HG02981 (cell line): Measurements from ENCODE around the gene KCNK3.
"Not testable (repeated sequence)": the region's sequence is repeated elsewhere in the genome, so short reads cannot be mapped to it uniquely, and the experiment has no call there.

Source experiments
- ATAC-seq: cut with Tn5 transposase; IDR thresholded peaks from one replicate; pipeline ENCODE4 v1.9.1; 2021; ENCODE audit warnings: mild to moderate bottlenecking, moderate library complexity; ENCODE audit not compliant: unreplicated experiment

The KCNK3 gene

GRCh38 chr2:26665296-26665695, 27.2 kb upstream of the KCNK3 start:
- not testable (repeated sequence) for ATAC-seq

- ATAC-seq, result no peak
Measured at GRCh38 chr2:26666671-26667070, 25.9 kb upstream of the KCNK3 start.

GRCh38 chr2:26668041-26668440, 24.5 kb upstream of the KCNK3 start:
- ATAC-seq, result no peak

GRCh38 chr2:26668856-26669750, 23.4 kb upstream of the KCNK3 start:
- ATAC-seq, result no peak

GRCh38 chr2:26670171-26670570, 22.4 kb upstream of the KCNK3 start:
- ATAC-seq, result no peak

- no peak for ATAC-seq
Measured at GRCh38 chr2:26670931-26671460, 21.5 kb upstream of the KCNK3 start.

- no peak for ATAC-seq
Measured at GRCh38 chr2:26671691-26672090, 20.8 kb upstream of the KCNK3 start.

DNA sequence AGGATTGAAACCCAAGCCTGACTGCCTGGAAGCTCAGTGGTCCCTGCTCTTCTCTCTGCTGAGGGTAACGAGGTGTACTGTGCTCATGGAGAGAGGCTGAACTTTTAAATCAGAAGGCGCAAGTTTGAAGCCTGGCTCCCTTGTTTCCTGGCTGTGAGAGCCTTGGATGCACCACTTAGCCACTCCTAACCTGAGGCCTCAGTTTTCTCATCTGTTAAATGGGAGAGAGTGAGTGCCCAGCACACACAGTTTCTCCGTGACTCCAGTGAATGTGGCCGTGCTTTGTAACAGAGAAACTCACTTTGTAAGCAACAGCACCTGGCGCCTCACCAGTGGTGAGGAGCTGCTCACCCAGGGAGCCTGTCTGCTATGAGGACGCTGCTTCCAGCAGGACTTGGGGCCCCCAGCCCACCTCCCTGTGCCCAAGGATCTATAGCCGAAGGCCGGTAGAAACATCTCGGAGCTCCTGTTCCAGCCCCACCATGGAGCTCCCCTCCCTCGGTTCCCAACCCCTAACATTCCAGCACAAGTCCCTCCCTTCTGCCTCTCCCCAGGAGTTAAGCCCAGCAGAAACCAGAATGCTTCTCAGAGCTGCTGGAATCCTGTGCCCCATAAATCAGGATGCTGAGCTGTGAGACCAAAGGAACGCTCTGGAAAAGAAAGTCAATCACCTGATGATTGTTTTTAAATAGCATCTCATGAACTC, 20.3 kb upstream of the KCNK3 start:
- ATAC-seq, result no peak

- ATAC-seq, result no peak
Measured at GRCh38 chr2:26672818-26673393, 19.6 kb upstream of the KCNK3 start.

DNA sequence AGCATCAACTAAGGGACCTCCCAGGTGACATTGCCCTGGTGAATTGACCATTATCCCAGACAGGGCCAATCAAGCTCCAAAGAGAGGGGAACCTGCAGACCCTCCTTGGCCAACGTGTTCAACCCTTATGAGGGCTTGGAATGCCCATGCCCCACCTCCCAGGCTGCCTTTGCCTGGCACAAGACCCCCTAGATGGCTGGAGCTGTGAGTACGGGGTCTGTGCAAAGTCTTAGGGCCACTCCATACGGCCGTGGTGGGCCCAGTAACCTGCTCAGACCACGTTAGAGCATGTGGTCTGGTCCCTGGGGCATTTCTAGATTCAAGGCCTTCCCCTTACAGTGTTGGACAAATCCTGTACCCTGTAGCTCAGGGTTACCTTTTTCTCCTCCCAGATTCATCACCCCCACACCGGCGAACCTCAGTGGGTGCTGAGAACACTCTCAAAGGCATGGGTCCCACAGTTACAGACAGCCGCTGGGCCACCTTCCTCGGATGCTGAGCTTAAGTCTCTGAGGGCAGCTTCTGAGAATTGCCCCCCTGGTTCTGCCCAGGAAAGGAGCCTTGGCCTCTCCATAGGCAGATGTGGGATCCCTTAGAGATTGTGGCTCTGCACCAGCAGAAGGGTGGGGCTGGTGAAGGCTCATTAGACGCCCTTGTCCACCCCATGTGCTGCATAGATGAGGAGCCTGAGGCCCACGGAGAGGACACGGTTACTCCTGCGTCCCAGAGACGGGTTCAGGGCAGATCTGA, 18.3 kb upstream of the KCNK3 start:
- no peak for ATAC-seq

GRCh38 chr2:26674771-26675170, 17.8 kb upstream of the KCNK3 start:
- ATAC-seq, result no peak

GRCh38 chr2:26675651-26676255, 16.8 kb upstream of the KCNK3 start:
- ATAC-seq, result no peak

DNA sequence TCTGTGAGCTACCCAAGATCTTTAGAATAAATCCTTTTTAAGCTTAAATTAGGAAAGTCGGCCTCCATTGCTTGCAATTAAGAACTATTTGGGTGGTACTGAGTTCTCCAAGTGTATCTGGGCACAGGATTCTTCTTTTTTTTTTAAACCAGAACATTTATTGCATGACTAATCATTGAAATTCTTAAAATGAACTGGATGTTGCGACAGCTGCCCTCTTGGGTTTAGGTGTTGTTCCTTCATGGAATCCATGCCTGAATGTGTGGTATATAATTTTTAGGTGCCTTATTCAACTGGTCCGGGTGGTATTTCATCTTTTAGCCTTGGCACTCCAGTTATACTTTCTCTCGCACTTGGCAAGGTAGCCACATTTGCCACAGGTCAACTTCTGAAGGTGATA, 14.5 kb upstream of the KCNK3 start:
- ATAC-seq, result no peak

DNA sequence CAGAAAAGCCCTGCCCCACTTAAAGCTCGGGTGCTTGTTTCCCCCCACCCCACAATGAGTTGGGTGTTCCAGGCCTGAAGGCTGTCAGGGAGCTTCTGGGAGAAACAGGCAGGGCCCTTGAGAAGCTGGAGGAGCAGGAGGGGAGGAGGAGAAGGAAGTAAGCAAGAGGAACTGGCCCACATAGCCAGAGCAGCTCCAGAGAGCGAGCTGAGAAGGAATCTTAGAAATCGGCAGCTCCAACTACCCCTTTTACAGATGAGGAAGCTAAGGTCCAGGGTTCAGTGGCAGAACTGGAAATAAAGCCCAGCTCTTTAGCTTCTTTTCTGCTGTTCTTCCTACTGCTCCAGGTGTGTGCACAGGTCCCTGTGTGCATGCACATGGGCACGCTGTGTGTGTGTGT, 12.7 kb upstream of the KCNK3 start:
- no peak for ATAC-seq

DNA sequence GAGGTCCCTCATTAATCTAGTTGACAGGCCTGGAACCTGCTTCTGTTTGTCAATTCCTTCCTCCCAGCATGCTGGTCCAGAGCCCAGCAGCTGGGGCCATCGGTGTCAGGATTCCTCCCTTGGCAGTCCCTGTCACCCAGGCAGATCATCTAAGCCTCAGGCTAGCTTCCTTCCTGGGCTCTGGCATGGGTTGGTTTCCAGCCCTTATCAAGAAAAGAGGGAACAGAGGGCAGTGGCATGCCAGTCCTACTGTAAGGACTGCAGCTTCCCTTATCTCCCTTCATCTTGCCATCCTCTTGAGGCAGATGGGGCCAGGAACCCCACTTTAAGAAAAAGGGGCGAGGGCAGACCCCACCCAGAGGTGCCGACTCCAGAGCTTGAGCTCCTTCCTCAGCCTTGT, 10.9 kb upstream of the KCNK3 start:
- no peak for ATAC-seq

DNA sequence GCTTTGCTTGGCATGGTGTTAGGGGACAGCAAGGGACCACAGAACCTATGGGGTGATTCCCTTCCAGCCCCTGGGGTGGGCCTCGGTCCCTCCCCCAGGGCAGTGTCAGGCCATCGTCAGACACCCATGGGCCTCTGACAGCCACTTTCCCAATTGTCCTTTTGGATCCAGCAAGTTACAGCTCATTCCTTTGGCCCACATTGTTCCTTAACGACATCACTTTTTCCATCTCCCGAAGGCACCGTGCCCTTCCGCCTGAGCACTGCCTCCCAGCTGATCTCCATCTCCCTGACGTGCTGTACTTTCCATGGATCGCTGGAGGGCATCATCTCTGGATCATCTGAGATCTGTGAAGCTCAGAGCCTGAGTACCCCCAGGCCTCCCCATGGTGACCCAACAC, 10.4 kb upstream of the KCNK3 start:
- no peak for ATAC-seq

DNA sequence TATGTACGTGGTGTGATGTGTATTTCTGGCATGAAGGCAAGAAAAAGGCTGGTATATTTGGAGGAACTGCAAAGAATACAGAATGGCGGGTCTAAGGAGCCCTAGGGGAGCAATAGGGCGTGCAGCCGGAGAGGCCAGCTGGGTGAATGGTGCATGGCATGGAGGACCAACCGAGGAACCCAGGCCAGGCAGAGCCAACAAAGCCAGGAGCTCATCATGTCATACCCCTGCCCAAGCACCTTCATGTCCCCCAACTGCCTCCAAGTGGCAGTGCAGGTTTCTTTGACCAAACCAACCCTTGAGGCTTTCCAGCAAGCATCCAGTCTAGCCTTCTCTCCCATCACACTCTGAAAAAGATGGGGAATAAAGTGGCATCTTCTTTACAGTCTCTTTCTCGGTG, 8.9 kb upstream of the KCNK3 start:
- no peak for ATAC-seq

DNA sequence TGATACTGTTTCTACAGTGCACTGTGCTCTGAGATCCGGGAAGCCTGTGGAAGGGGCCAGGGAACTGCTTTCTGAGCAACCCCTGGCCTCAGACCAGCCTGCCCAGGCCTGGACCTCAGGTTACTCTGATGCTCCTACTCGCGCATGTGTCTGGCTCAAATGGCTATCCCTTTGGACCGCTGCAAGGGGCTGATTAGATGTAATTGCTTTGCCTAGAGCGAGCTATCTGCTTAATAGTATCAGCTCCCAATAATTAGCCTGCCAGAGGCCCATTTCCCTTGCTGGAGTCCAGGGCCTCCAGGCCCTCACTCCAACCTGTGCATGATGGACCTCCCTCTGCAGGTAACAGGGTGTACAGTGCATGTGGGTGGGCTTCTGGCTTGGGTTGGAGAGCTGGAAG, 7.2 kb upstream of the KCNK3 start:
- ATAC-seq, result no peak

DNA sequence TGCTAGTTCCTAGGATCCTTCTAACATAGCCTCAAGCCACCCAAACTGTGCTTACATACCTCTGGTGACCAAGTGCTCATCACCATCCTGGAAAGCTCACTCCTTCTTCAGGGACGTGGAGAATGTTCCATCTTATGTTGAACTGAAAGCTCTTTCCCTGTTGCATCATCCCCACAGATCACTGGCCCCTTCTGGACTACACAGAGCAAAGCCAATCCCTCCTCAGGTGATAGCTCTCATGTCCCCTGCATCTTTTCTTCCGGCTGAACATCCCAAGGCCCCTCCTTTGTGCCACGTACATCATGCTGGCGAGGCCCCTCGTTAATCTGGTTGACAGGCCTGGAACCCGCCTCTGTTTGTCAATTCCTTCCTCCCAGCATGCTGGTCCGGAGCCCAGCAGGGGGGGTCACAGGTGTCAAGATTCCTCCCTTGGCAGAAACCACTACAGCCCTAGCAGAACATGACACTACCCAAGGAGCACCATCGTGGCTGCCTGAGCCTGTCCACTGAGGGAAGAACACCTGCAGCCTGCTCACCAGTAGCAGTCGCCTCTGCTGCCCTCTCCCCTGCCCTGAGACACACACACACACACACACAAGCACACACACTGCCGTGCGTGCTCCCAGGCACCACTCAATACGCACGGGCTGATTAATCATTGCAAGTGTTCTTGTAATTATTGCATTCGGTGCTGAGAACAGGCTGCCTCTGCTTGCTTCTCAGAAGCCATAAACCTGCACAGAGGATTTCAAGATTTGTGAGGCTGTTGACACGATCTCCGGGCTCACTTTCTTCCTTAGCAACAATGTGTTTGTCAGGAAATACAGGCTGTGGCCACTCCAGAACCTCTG, 6.3 kb upstream of the KCNK3 start:
- ATAC-seq, result no peak

DNA sequence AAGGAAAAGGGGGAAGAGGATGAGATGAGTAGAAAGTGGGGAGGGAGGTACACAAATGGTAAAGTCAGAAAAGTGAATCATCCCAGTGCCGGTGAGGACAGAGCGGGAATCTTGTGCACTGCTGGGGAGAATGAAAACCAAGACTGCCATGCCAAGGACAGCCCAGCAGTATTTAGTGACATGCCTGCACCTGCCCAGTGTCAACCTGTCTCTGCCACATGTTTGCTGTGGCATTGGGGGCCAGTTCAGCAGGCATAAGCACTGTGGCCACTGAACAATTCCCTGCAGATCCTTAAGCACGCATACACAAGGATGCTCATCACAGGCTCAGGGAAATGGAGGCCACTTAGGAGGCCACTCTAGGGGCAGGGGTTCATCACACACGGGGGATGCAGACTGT, 5.2 kb upstream of the KCNK3 start:
- ATAC-seq, result no peak
